CD8-positive, alpha-beta memory T cell (primary cell): ENCODE results near the gene BBS4. TPM values are rescaled to one million over a fixed set of nuclear protein-coding genes. Genes with fewer than 3 reads are reported as not detected.
A peak's percentile ranks its signal among the peaks of the same experiment; 100 is the strongest.
"Not testable (repeated sequence)": the region's sequence is repeated elsewhere in the genome, so short reads cannot be mapped to it uniquely, and the experiment has no call there.

ENCODE experiments used
- CTCF ChIA-PET: fragments of 350-600 bp; sonication (Branson Sonifier 250); formaldehyde crosslinking; loops from one replicate; lab custom pipeline; 2021; ENCODE audit warnings: antibody characterized with exemption; lab: Charles Lee
- POLR2A ChIA-PET: fragments of 350-600 bp; sonication (Branson Sonifier 250); formaldehyde crosslinking; loops from one replicate; lab custom pipeline; 2021; ENCODE audit warnings: antibody characterized with exemption; lab: Charles Lee
- DNase-seq, 5 donors: peaks; one replicate each; pipeline versions ENCODE4 v3.0.0 to v3.0.0-alpha.2; 2020 to 2022; ENCODE audit warnings: mixed read lengths in 1 of 5
- H3K27ac ChIP-seq: one replicate; pipeline ENCODE4 v1.7.0; 2013; ENCODE audit warnings: low read depth, mild to moderate bottlenecking, low read length, moderate library complexity
- H3K27me3 ChIP-seq: 2 replicates; pipeline ENCODE4 v1.7.0; 2013; ENCODE audit warnings: low read length, mild to moderate bottlenecking; ENCODE audit not compliant: insufficient read depth, poor library complexity, severe bottlenecking
- H3K36me3 ChIP-seq: 2 replicates; pipeline ENCODE4 v1.7.0; 2013; ENCODE audit warnings: mild to moderate bottlenecking, low read length, moderate library complexity; ENCODE audit not compliant: insufficient read depth
- H3K4me1 ChIP-seq: 2 replicates; pipeline ENCODE4 v1.7.0; 2013; ENCODE audit warnings: mild to moderate bottlenecking, low read length, moderate library complexity; ENCODE audit not compliant: insufficient read depth
- H3K4me3 ChIP-seq: 2 replicates; pipeline ENCODE4 v1.7.0; 2013; ENCODE audit warnings: mild to moderate bottlenecking, low read length
- H3K9me3 ChIP-seq: 2 replicates; pipeline ENCODE4 v1.7.0; 2013; ENCODE audit warnings: mild to moderate bottlenecking, low read length
- H3K27ac Mint-ChIP-seq, 8 donors: one replicate each; pipeline ENCODE4 v1.8.0; 2020 to 2021; ENCODE audit warnings: mixed read lengths in 8 of 8, mild to moderate bottlenecking in 6 of 8, inconsistent platforms in 3 of 8, moderate library complexity in 3 of 8
- H3K27me3 Mint-ChIP-seq, 2 donors: one replicate each; pipeline ENCODE4 v1.8.0; 2020 to 2021; ENCODE audit warnings: mixed read lengths in 2 of 2, mild to moderate bottlenecking in 1 of 2, moderate library complexity in 1 of 2
- H3K36me3 Mint-ChIP-seq, 3 donors: one replicate each; pipeline ENCODE4 v1.8.0; 2020 to 2021; ENCODE audit warnings: mixed read lengths in 3 of 3, inconsistent platforms in 1 of 3, mild to moderate bottlenecking in 1 of 3
- H3K4me1 Mint-ChIP-seq, 3 donors: one replicate each; pipeline ENCODE4 v1.8.0; 2020 to 2021; ENCODE audit warnings: mixed read lengths in 3 of 3, inconsistent platforms in 1 of 3, mild to moderate bottlenecking in 1 of 3
- H3K4me3 Mint-ChIP-seq, 7 donors: one replicate each; pipeline ENCODE4 v1.8.0; 2020 to 2021; ENCODE audit warnings: mixed read lengths in 7 of 7, mild to moderate bottlenecking in 6 of 7, moderate library complexity in 4 of 7, inconsistent platforms in 2 of 7
- H3K9me3 Mint-ChIP-seq, 5 donors: one replicate each; pipeline ENCODE4 v1.8.0; 2020 to 2022; ENCODE audit warnings: mixed read lengths in 5 of 5, mild to moderate bottlenecking in 3 of 5, moderate library complexity in 2 of 5, inconsistent platforms in 1 of 5
- polyA plus RNA-seq: library from polyadenylated mRNA; unstranded; fragments of 300-500 nt; fragmentation: Illumina TruSeq; gene quantifications from one replicate; pipeline ENCODE4 v1.2.3, GENCODE V29; 2021
- total RNA-seq, 2 experiments: library from RNA; stranded (reverse); gene quantifications; one replicate each; pipeline ENCODE4 v1.2.3, GENCODE V29; 2021

BBS4 gene
- total and polyA plus RNA-seq, 3 experiments from 2014 or later: 12.0 to 17.3 (median 12.4) TPM

- CTCF ChIA-PET: interaction anchor here (0.8 to 2.1 kb wide), 20 partner anchors 10 to 546 kb away, joined by 3 to 14 read pairs (median 3); partner anchors contain the start of genes BBS4 and HIGD2B
- Histone ChIP-seq H3K4me3 (no peak overlapping the region), H3K27me3 (no peaks in the 10 kb centered on the region), H3K36me3 (no peaks in the 10 kb centered on the region), H3K4me1 (no peaks in the 10 kb centered on the region), H3K9me3 (no peaks in the 10 kb centered on the region), H3K27ac (no peak overlapping the region)
- POLR2A ChIA-PET: no interaction called here
- peak; percentile 33 to 72 (median 50) for DNase-seq
- Mint-ChIP-seq H3K36me3 (peaks cover 5 to 47% (median 15%) of the 10 kb centered on the region in 3 donors), H3K27ac (no peak overlapping the region), H3K4me1 (peaks cover 0 to 3% (median 0%) of the 10 kb centered on the region in 3 donors), H3K27me3 (no peaks in the 10 kb centered on the region), H3K4me3 (no peak overlapping the region), H3K9me3 (no peaks in the 10 kb centered on the region)
Observed at GRCh38 chr15:72722071-72722696, 36.2 kb downstream of the BBS4 start.

- H3K4me3 ChIP-seq: no peak overlapping the region
- no peaks in the 10 kb centered on the region for H3K36me3 ChIP-seq
- no peak for DNase-seq
- H3K27ac ChIP-seq: no peak overlapping the region
- Mint-ChIP-seq H3K9me3 (no peaks in the 10 kb centered on the region), H3K27me3 (no peaks in the 10 kb centered on the region), H3K4me3 (no peak overlapping the region), H3K4me1 (peaks cover 0 to 3% (median 0%) of the 10 kb centered on the region in 3 donors), H3K27ac (no peak overlapping the region), H3K36me3 (peaks cover 0 to 44% (median 9%) of the 10 kb centered on the region in 3 donors)
- H3K27me3 ChIP-seq: no peaks in the 10 kb centered on the region
- H3K4me1 ChIP-seq: no peaks in the 10 kb centered on the region
- H3K9me3 ChIP-seq: no peaks in the 10 kb centered on the region
- CTCF ChIA-PET: no interaction called here
- POLR2A ChIA-PET: interaction anchor here (0.6 kb wide), 1 partner anchor 113 kb away, joined by 7 read pairs; no protein-coding TSS in a partner anchor
Observed at GRCh38 chr15:72724028-72724427, 38.0 kb downstream of the BBS4 start.

GRCh38 chr15:72725446-72725845 is 39.4 kb downstream of the BBS4 start:
- Mint-ChIP-seq H3K4me1 (peaks cover 0 to 3% (median 0%) of the 10 kb centered on the region in 3 donors), H3K27ac (no peak overlapping the region), H3K4me3 (no peak overlapping the region), H3K36me3 (peaks cover 0 to 45% (median 7%) of the 10 kb centered on the region in 3 donors), H3K27me3 (no peaks in the 10 kb centered on the region), H3K9me3 (no peaks in the 10 kb centered on the region)
- no peak overlapping the region for H3K4me3 ChIP-seq
- POLR2A ChIA-PET: no interaction called here
- no peaks in the 10 kb centered on the region for H3K4me1 ChIP-seq
- no peak overlapping the region for H3K27ac ChIP-seq
- no peaks in the 10 kb centered on the region for H3K36me3 ChIP-seq
- no peak for DNase-seq
- CTCF ChIA-PET: no interaction called here
- H3K27me3 ChIP-seq: no peaks in the 10 kb centered on the region
- H3K9me3 ChIP-seq: no peaks in the 10 kb centered on the region

- CTCF ChIA-PET: interaction anchor here (1.1 kb wide), 1 partner anchor 11 kb away, joined by 3 read pairs; no protein-coding TSS in a partner anchor
- H3K4me1 ChIP-seq, H3K27ac Mint-ChIP-seq, H3K9me3 Mint-ChIP-seq, H3K4me3 ChIP-seq, H3K9me3 ChIP-seq, H3K4me3 Mint-ChIP-seq, H3K27me3 ChIP-seq, H3K27me3 Mint-ChIP-seq, POLR2A ChIA-PET, H3K36me3 ChIP-seq, DNase-seq, H3K27ac ChIP-seq, H3K4me1 Mint-ChIP-seq: not testable (repeated sequence)
- peaks cover 0 to 47% (median 7%) of the 10 kb centered on the region in 3 donors for H3K36me3 Mint-ChIP-seq
Observed at GRCh38 chr15:72725851-72726250, 39.8 kb downstream of the BBS4 start.

- no peak overlapping the region for H3K4me3 Mint-ChIP-seq
- H3K27me3 Mint-ChIP-seq: no peaks in the 10 kb centered on the region
- no peak overlapping the region for H3K27ac ChIP-seq
- H3K4me1 ChIP-seq: no peaks in the 10 kb centered on the region
- CTCF ChIA-PET: interaction anchor here (1.1 kb wide), 1 partner anchor 10 kb away, joined by 3 read pairs; no protein-coding TSS in a partner anchor
- peaks cover 0 to 55% (median 12%) of the 10 kb centered on the region in 3 donors for H3K36me3 Mint-ChIP-seq
- no peaks in the 10 kb centered on the region for H3K27me3 ChIP-seq
- peak overlapping the region in 4 of 8 donors; percentile 2 to 44 (median 12) for H3K27ac Mint-ChIP-seq
- H3K9me3 Mint-ChIP-seq: no peaks in the 10 kb centered on the region
- no peaks in the 10 kb centered on the region for H3K9me3 ChIP-seq
- H3K4me1 Mint-ChIP-seq: peaks cover 0 to 2% (median 0%) of the 10 kb centered on the region in 3 donors
- no peak for DNase-seq
- H3K4me3 ChIP-seq: no peak overlapping the region
- no peaks in the 10 kb centered on the region for H3K36me3 ChIP-seq
- POLR2A ChIA-PET: no interaction called here
Observed at GRCh38 chr15:72727154-72727553, 41.1 kb downstream of the BBS4 start.

GRCh38 chr15:72728249-72728648 is 42.2 kb downstream of the BBS4 start:
- POLR2A ChIA-PET, H3K4me3 Mint-ChIP-seq, CTCF ChIA-PET: not testable (repeated sequence)

GRCh38 chr15:72728821-72729220 is 42.8 kb downstream of the BBS4 start:
- peaks cover 3 to 6% (median 6%) of the 10 kb centered on the region in 3 donors for H3K4me1 Mint-ChIP-seq
- ChIA-PET CTCF (no interaction called here), POLR2A (no interaction called here)
- peaks cover 0 to 60% (median 15%) of the 10 kb centered on the region in 3 donors for H3K36me3 Mint-ChIP-seq
- no peak for DNase-seq
- no peaks in the 10 kb centered on the region for H3K4me1 ChIP-seq
- H3K27me3 Mint-ChIP-seq: no peaks in the 10 kb centered on the region
- no peak overlapping the region for H3K4me3 ChIP-seq
- H3K27ac ChIP-seq: no peak overlapping the region
- no peaks in the 10 kb centered on the region for H3K9me3 ChIP-seq
- H3K27ac Mint-ChIP-seq: peak overlapping the region in 1 of 8 donors; percentile 9
- H3K9me3 Mint-ChIP-seq: no peaks in the 10 kb centered on the region
- H3K4me3 Mint-ChIP-seq: no peak overlapping the region
- no peaks in the 10 kb centered on the region for H3K27me3 ChIP-seq
- no peaks in the 10 kb centered on the region for H3K36me3 ChIP-seq

More at GRCh38 chr15:72728249-72728648, 42.2 kb downstream of the BBS4 start:
- H3K4me1 Mint-ChIP-seq, H3K9me3 Mint-ChIP-seq, H3K36me3 ChIP-seq, H3K27me3 Mint-ChIP-seq, H3K27me3 ChIP-seq, H3K27ac ChIP-seq, H3K9me3 ChIP-seq, H3K4me3 ChIP-seq, H3K4me1 ChIP-seq, DNase-seq: not testable (repeated sequence)
- Mint-ChIP-seq H3K27ac (peak overlapping the region in 1 of 8 donors; percentile 89), H3K36me3 (peaks cover 0 to 59% (median 12%) of the 10 kb centered on the region in 3 donors)

GRCh38 chr15:72732086-72732485 is 46.1 kb downstream of the BBS4 start:
- no peak overlapping the region for H3K4me3 Mint-ChIP-seq
- H3K36me3 Mint-ChIP-seq: peaks cover 4 to 72% (median 18%) of the 10 kb centered on the region in 3 donors
- H3K36me3 ChIP-seq: peaks cover 6% of the 10 kb centered on the region
- no peaks in the 10 kb centered on the region for H3K4me1 ChIP-seq
- no peaks in the 10 kb centered on the region for H3K9me3 Mint-ChIP-seq
- H3K27ac Mint-ChIP-seq: peak overlapping the region in 1 of 8 donors; percentile 14
- H3K4me1 Mint-ChIP-seq: peaks cover 11 to 14% (median 13%) of the 10 kb centered on the region in 3 donors
- ChIA-PET POLR2A (no interaction called here), CTCF (interaction anchor here (0.8 to 2.0 kb wide), 2 partner anchors 10 to 13 kb away, joined by 3 to 6 read pairs; no protein-coding TSS in a partner anchor)
- H3K27me3 ChIP-seq: no peaks in the 10 kb centered on the region
- H3K27me3 Mint-ChIP-seq: no peaks in the 10 kb centered on the region
- DNase-seq: no peak
- no peak overlapping the region for H3K4me3 ChIP-seq
- H3K27ac ChIP-seq: no peak overlapping the region
- H3K9me3 ChIP-seq: no peaks in the 10 kb centered on the region
